Aorta (tissue), 5 donors: ENCODE measurements around the gene EIF2B2. TPM values are rescaled to one million over a fixed set of nuclear protein-coding genes. Genes with fewer than 3 reads are reported as not detected.

Source experiments
- ATAC-seq: fragments of 200-7000 bp; cut with Tn5 transposase; one replicate; pipeline ENCODE4 v1.9.1; 2022; ENCODE audit warnings: moderate library complexity; ENCODE audit not compliant: low FRiP score
- DNase-seq, 2 donors: peaks; one replicate each; pipeline ENCODE4 v3.0.0-alpha.2; 2020
- H3K27ac ChIP-seq, 2 donors: one replicate each; pipeline ENCODE4 v1.5.1; 2013; ENCODE audit warnings: low read length in 2 of 2, mild to moderate bottlenecking in 2 of 2, moderate library complexity in 2 of 2, control low read depth in 1 of 2, inconsistent platforms in 1 of 2, low read depth in 1 of 2
- H3K27me3 ChIP-seq, 2 donors: one replicate each; pipeline ENCODE4 v1.6.1; 2013; ENCODE audit warnings: control low read depth in 1 of 2, low read length in 1 of 2, mild to moderate bottlenecking in 1 of 2, moderate library complexity in 1 of 2; ENCODE audit not compliant: insufficient read depth in 2 of 2, control insufficient read depth in 1 of 2
- H3K36me3 ChIP-seq, 2 donors: one replicate each; pipeline ENCODE4 v1.6.1; 2013; ENCODE audit warnings: control low read depth in 1 of 2, low read length in 1 of 2, mild to moderate bottlenecking in 1 of 2; ENCODE audit not compliant: insufficient read depth in 2 of 2, control insufficient read depth in 1 of 2
- H3K4me1 ChIP-seq, 2 donors: one replicate each; pipeline ENCODE4 v1.6.1; 2013; ENCODE audit warnings: low read length in 2 of 2, control low read depth in 1 of 2, mild to moderate bottlenecking in 1 of 2, moderate library complexity in 1 of 2; ENCODE audit not compliant: insufficient read depth in 2 of 2, control insufficient read depth in 1 of 2
- H3K4me3 ChIP-seq, 2 donors: one replicate each; pipeline ENCODE4 v1.5.1; 2013; ENCODE audit warnings: low read length in 2 of 2, control low read depth in 1 of 2, mild to moderate bottlenecking in 1 of 2
- H3K9me3 ChIP-seq: one replicate; pipeline ENCODE4 v1.6.1; 2013; ENCODE audit warnings: mild to moderate bottlenecking, low read length; ENCODE audit not compliant: control insufficient read depth
- WGBS, 2 donors: extraction: QIAGEN DNeasy Blood & Tissue Kit; methylation state at CpG; one replicate each; pipeline ENCODE4 v1.1.7; 2013; 5-methylcytosine and 5-hydroxymethylcytosine counted together
- intact Hi-C, 2 donors: fragments of 100-400 bp; cut with DNase I; formaldehyde crosslinking; loops; one replicate each; pipeline versions ENCODE4 v1.14.2 to v1.15.0; 2022
- long read RNA-seq, 2 donors: library from polyadenylated mRNA; unstranded; transcript quantifications; one replicate each; pipeline ENCODE4 v2.0.0, GENCODE V29; 2020 to 2021
- polyA plus RNA-seq, 2 donors: library from polyadenylated mRNA; stranded (reverse); fragments of 200-250 nt; gene quantifications; one replicate each; pipeline ENCODE4 v1.2.3, GENCODE V29; 2013
- total RNA-seq, 2 donors: library from RNA; stranded (reverse); fragmentation: NEBNext Ultra II Directional; extraction: Animal tissue kit (Norgen Biotek cat#: 25700); gene quantifications; one replicate each; pipeline ENCODE4 v1.2.1, GENCODE V29; 2021
- donor health status: healthy with polysubstance abuse.
- donor health status: Bipolar disorder and iron deficiency.
- donor health status: DM: no; HTN: no; CAD: no.
- donor health status: DM: no; HTN: no; CAD: no.
- donor health status: DM: yes; HTN: yes; CAD: no.

Gene EIF2B2
- 10 to 100 TPM; 37.4 to 39.8 TPM for total RNA-seq
- polyA plus RNA-seq: 10 to 100 TPM in 1 of 2 donors, 1 to 10 TPM in 1; 9.5 to 34.8 TPM
- long read RNA-seq, donor 1, full-length matches to known transcripts: 72 of 89 reads
- long read RNA-seq, donor 1, partial matches to known transcripts: 14 of 89 reads
- long read RNA-seq, donor 1, other reads (novel, unspliced or antisense): 3 of 89 reads
- long read RNA-seq, donor 2, full-length matches to known transcripts: 12 of 22 reads
- long read RNA-seq, donor 2, partial matches to known transcripts: 8 of 22 reads
- long read RNA-seq, donor 2, other reads (novel, unspliced or antisense): 2 of 22 reads

DNA sequence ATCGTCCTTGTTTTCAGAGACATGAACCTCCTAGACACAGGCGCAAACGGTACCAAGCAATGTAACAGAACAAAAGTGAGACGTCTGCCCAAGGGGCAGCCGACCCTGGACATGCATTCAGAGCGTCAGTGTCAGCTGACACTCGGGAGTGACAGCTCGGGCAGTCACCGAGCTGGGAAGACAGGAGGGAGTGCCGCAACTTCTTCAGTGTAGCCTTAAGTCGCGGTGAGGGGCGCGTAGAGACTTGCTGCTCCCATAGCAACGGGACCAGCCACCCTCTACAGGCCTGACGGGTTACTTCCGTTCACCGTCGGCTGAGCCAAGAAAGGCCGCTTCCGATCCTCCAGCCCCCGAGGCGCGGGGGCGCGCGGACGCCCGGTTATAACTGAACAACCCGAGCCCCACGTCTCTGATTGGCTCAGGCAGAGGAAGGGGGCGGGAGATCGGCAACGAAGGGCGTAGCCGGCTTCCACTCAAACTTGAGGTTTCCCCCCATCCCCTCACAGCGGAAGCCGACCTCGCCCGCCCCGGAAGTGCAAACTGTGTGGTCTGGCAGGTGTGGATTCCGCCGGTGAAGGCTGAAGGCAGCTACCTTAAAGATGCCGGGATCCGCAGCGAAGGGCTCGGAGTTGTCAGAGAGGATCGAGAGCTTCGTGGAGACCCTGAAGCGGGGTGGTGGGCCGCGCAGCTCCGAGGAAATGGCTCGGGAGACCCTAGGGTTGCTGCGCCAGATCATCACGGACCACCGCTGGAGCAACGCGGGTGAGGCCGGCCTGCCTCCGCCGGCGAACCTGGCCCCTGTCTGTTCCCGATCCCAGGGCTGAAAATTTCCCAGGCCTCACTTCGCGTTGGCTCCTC lies at the start of gene EIF2B2:
EIF2B2 (plus strand) TSS at position 530 of the 858 bp plus-strand sequence; CDS start at position 600, 70 bp downstream.
- Histone ChIP-seq H3K27ac (peak within 1 kb of the TSS in 1 of 2 donors; percentile 70), H3K4me1 (peaks cover 0 to 4% of the 10 kb centered on the region in 2 donors), H3K9me3 (no peaks in the 10 kb centered on the region), H3K36me3 (peaks cover 2 to 5% of the 10 kb centered on the region in 2 donors), H3K4me3 (peak within 1 kb of the TSS; percentile 69 to 75), H3K27me3 (no peaks in the 10 kb centered on the region)
- DNase-seq: peak; percentile 99
- intact Hi-C loops: no loop called here
- WGBS, 2 donors: 1% methylated on average over 65 to 66 of the region's 66 CpGs
- peak; percentile 99 for ATAC-seq

DNA sequence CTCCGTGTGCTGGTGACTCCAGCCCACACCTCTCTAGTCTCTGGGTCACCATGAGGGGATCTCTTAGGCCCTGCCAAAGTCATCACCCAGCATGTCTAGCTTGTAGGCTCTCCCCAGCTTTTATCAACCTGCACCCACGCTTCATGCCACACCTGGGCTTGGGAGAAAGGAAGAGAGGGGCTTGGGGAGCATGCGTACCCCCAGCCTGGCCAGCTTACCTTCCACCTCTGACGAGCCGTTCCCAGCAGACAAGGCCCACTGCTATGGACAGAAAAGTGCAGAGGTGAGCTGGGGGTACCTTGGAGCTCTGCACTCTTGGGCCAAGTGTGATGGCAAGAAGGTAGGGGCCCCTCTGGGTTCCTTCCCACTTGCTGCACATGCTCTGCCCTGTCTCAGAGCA lies 49.0 kb upstream of the EIF2B2 start:
- intact Hi-C loops: no loop called here
- 82 to 87% methylated on average over 5 of the region's 5 CpGs for WGBS, 2 donors
- H3K4me1 ChIP-seq: no peaks in the 10 kb centered on the region
- no peak overlapping the region for H3K27ac ChIP-seq
- H3K27me3 ChIP-seq: no peaks in the 10 kb centered on the region
- ATAC-seq (no peak), DNase-seq (peak; percentile 25 to 53)
- no peaks in the 10 kb centered on the region for H3K36me3 ChIP-seq
- no peaks in the 10 kb centered on the region for H3K9me3 ChIP-seq
- H3K4me3 ChIP-seq: no peak overlapping the region

DNA sequence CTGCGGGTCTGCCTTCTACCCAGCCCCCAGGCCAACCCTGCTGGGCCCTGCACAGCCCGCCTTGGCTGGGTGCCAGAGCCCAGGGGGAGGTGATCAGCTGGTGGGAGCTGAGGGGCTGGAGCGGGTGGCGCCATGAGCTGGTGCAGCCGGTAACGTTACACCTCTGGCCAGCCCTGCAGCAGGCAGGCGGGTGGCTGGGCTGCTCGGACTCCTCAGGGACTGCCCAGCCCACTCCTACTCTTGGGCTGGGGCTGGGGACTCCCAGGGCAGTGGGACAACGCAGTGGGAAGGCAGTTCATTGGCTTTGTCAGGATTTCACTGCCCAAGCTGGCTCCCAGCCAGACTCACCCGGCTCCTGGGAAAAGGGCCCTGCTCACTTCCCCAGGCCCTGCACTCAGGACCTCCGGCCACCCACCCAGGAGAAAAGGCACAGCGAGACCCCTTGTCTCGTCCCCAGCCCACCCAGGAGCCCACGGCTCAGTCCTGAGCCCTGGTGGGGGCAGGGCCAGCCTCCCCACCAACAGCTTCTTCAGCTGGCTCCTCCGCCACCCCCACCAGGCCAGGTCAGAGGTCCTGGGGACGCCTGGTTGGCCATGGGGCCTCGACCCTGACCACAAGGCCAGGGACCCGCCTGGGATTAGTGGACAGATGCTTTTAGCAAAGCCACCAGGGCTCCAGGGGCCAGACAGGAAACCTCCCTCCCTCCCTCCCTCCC lies 48.3 kb upstream of the EIF2B2 start:
- Histone ChIP-seq H3K4me1 (no peaks in the 10 kb centered on the region), H3K4me3 (peak overlapping the region in 1 of 2 donors; percentile 42), H3K9me3 (no peaks in the 10 kb centered on the region), H3K27ac (peak overlapping the region in 1 of 2 donors; percentile 28), H3K36me3 (no peaks in the 10 kb centered on the region), H3K27me3 (no peaks in the 10 kb centered on the region)
- DNase-seq (peak; percentile 72 to 86), ATAC-seq (peak; percentile 29)
- 31 to 32% methylated on average over 18 of the region's 18 CpGs for WGBS, 2 donors
- intact Hi-C loops: no loop called here

DNA sequence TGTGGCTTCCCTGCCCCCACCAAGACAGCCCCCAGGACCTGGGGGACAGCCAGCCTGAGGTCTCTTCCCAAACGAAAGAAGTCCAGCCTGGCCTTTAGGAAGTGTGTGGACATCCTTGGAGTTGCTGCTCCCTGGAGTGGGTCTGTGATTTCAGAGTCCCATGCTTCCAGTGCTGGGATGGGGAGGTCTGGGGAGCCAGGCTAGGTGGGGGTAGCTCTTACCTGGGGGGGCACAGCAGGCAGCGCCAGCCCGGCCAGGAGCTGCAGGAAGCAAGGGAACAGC lies 47.8 kb upstream of the EIF2B2 start:
- WGBS, 2 donors: 5% methylated on average over 3 of the region's 3 CpGs
- no peaks in the 10 kb centered on the region for H3K4me1 ChIP-seq
- no peaks in the 10 kb centered on the region for H3K9me3 ChIP-seq
- H3K27ac ChIP-seq: peak overlapping the region in 1 of 2 donors; percentile 14
- peak overlapping the region in 1 of 2 donors; percentile 42 for H3K4me3 ChIP-seq
- ATAC-seq (peak; percentile 24), DNase-seq (no peak)
- H3K36me3 ChIP-seq: no peaks in the 10 kb centered on the region
- intact Hi-C loops: loop anchor here in 1 of 2 donors (1.0 kb wide), 1 partner anchor 24 kb away; no protein-coding TSS in a partner anchor
- H3K27me3 ChIP-seq: no peaks in the 10 kb centered on the region

DNA sequence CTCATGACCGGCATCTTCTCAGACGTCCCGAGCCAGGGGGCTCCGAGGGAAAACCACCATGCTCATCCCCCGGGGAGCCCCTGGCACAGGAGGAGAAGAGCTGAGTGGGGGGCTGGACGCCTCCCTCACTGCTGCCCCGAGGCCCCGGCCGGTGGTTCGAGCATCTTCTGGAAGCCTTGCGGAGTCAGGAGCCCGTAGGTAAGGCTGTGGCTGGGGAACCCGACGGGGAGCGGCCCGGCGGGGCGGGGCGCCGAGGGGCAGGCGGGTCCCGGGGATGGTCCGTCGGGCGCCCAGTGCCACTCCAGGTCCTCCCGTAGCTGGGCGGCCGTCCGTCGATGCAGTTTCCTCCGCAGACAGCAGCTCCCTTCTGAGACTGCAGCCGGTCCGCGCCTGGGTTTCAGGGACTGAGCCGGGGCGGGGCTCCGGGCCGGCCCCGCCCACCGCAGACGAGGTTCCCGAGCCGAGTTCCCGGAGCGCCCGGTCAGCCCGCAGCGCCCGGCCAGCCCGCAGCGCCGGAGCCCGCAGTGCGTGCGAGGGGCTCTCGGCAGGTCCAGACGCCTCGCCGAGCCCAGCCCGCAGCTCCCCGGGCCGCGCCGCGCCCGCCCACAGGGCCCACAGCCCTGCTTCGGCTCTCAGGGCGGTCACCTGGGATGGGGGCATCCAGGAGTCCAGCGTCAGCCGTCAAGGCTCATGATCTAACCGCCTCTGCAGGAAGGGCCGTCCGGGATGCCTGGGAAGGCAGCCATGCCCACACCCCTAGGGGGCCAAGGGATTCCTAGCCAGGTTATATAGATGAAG lies 47.3 kb upstream of the EIF2B2 start, which contains the start of gene PGF:
PGF (minus strand) TSS at position 369 of the 798 bp plus-strand sequence; CDS start at position 14, 355 bp downstream.
- no peaks in the 10 kb centered on the region for H3K27me3 ChIP-seq
- no peaks in the 10 kb centered on the region for H3K36me3 ChIP-seq
- intact Hi-C loops: loop anchor here in 1 of 2 donors (1.0 kb wide), 1 partner anchor 24 kb away; no protein-coding TSS in a partner anchor
- DNase-seq: peak; percentile 83 to 92
- H3K4me3 ChIP-seq: peak within 1 kb of the TSS; percentile 15 to 42
- 4% methylated on average over 56 to 73 of the region's 73 CpGs for WGBS, 2 donors
- H3K27ac ChIP-seq: peak within 1 kb of the TSS in 1 of 2 donors; percentile 28
- H3K4me1 ChIP-seq: no peaks in the 10 kb centered on the region
- no peaks in the 10 kb centered on the region for H3K9me3 ChIP-seq
- peak; percentile 81 for ATAC-seq

DNA sequence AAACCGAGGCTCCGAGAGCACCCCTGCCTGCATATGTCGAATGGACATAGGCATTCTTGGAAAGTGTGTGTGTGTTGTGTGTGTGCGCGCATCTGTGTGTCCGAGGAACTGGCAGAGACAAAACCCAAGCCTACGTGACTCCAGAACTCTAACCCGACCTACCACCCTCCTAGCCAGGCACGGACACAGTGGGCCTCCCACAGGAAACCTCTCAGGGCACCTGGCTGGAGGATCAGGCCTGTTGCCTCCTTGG lies 46.8 kb upstream of the EIF2B2 start:
- Histone ChIP-seq H3K27ac (no peak overlapping the region), H3K4me3 (no peak overlapping the region), H3K36me3 (no peaks in the 10 kb centered on the region), H3K27me3 (no peaks in the 10 kb centered on the region), H3K9me3 (no peaks in the 10 kb centered on the region), H3K4me1 (no peaks in the 10 kb centered on the region)
- no peak for DNase-seq
- ATAC-seq: no peak
- intact Hi-C loops: no loop called here
- 84 to 86% methylated on average over 9 of the region's 9 CpGs for WGBS, 2 donors

DNA sequence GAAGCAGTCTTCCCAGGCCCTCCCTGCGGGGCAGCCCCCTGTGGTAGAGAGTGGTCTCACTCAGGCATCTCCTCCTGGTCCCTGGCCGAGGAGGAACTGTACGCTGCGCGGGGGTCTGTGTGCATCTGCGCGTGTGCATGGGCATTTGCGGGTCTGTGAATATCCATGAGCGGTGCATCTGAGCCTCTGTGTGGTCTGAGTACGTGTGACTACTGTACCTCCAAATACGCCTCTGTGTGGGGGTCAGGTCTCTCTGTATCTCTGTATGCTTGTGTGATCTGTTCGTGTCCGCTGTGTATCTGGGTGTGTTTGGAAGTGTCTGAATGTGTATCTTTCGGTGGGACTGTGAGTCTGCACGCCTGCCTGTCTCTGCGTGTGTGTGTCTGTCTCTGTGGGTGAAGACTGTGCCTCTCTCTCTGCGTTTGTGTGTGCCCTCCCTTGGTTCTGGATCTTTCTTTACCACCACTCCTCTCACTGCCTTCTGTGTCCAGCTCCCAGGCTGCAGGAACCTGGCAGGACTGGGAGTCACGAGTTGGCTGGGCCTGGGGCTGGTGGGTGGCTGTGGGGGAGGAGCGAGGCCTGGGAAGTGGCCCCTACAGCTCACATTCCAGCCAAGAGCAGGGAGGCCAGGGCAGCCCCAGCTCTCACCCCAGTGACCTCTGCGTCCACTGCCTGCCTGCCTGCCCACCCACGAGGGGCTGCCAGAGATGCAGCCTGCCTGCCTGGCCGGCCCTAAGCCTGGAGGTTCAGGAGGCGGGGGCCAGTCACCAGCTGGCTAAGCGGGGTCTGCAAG lies 46.2 kb upstream of the EIF2B2 start:
- WGBS, 2 donors: 86 to 88% methylated on average over 24 of the region's 24 CpGs
- ATAC-seq (no peak), DNase-seq (peak in 1 of 2 donors; percentile 26)
- Histone ChIP-seq H3K27me3 (no peaks in the 10 kb centered on the region), H3K4me3 (no peak overlapping the region), H3K27ac (no peak overlapping the region), H3K36me3 (no peaks in the 10 kb centered on the region), H3K9me3 (no peaks in the 10 kb centered on the region), H3K4me1 (no peaks in the 10 kb centered on the region)
- intact Hi-C loops: no loop called here
